Stimulated activated CD4-positive, alpha-beta T cell treated with anti-CD3 and anti-CD28 coated beads, Interleukin-4, amount 100 ng/mL, for 48 hours (primary cell): ENCODE data around the gene PAQR8.
A peak's percentile ranks its signal among the peaks of the same experiment; 100 is the strongest.
"Not testable (repeated sequence)": the region's sequence is repeated elsewhere in the genome, so short reads cannot be mapped to it uniquely, and the experiment has no call there.

Source experiments
- DNase-seq, 2 donors: peaks; one replicate each; pipeline ENCODE4 v3.0.0-alpha.2; 2020; ENCODE audit warnings: low read depth in 2 of 2

PAQR8 gene

GRCh38 chr6:52410979-52411378 is 49.0 kb downstream of the PAQR8 start:
- DNase-seq, result no peak

GRCh38 chr6:52411911-52412310 is 50.0 kb downstream of the PAQR8 start:
- DNase-seq, result no peak

GRCh38 chr6:52415333-52415732 is 53.4 kb downstream of the PAQR8 start:
- no peak for DNase-seq

GRCh38 chr6:52415917-52416628 is 54.1 kb downstream of the PAQR8 start:
- DNase-seq, result no peak

DNA sequence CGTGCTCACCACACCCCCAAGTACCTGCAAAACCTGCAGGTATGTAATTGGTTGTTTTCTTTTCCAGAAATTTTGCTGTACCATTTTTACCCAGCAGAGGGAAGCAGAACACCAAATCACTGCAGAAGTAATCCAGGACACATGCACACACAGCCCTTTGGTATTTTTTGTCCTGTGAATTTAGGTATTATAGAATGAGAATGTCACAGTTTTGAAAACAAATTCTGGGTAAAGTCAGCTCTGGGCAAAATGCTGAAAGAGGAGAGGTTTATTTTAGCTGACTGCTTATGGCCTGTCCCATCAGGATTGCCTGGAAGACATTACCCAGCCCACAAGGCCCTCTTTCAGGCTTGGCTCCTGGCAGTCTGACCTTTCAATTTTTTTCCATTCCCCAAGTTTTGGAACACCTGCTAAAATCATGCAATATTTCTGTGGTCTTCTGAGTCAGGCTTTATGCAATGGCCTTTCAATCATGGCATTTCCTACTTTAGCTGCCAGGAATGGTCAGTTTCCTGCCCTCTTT is 54.7 kb downstream of the PAQR8 start:
- DNase-seq, result peak in 1 of 2 donors; percentile 15

DNA sequence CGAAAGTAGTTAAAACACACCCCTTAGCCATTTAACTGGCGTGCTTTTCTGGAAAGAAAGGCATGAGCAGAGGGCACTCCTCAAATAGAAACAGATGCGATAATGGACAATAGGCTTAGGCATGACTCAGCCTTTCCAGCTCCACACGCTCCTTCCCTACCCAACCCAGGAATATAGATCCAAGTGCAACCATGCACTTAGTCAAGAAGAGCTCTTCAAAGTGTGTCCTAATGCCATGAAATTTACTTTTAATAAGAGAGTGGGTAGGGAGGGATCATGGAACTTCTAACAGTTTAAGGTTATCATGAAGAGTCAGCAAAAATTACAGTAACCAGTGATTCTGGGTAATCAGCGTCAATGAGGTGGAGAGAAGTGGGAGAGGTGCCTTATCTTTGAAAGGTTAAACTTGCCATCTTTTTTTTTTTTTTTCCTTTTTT is 55.7 kb downstream of the PAQR8 start:
- no peak for DNase-seq

- no peak for DNase-seq
Observed at GRCh38 chr6:52418606-52419005, 56.7 kb downstream of the PAQR8 start.

- DNase-seq, result peak; percentile 97 to 98
Observed at GRCh38 chr6:52419809-52420667, 58.1 kb downstream of the PAQR8 start, which contains the start of gene EFHC1. Gene EFHC1, plus strand, starts transcription at chr6:52420342. Its CDS starts 69 bp downstream, at chr6:52420411.

GRCh38 chr6:52420668-52421358 is 58.9 kb downstream of the PAQR8 start:
- DNase-seq, result no peak

GRCh38 chr6:52422156-52422555 is 60.2 kb downstream of the PAQR8 start:
- DNase-seq, result no peak

DNA sequence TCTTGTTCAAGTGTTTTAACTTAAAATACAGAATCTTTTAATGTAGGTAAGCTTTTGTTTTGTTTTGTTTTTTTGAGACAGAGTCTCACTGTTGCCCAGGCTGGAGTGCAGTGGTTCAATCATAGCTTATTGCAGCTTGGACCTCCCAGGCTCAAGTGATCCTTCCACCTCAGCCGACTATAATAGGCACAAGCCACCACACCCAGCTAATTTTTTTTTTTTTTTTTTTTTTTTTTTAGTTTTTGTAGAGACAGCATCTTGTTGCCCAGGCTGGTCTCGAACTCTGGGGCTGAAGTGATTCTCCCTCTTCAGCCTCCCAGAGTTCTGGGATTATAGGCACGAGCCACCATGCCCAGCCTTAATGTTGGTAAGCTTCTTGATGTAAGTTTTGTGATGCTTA is 61.5 kb downstream of the PAQR8 start:
- DNase-seq, result no peak

DNA sequence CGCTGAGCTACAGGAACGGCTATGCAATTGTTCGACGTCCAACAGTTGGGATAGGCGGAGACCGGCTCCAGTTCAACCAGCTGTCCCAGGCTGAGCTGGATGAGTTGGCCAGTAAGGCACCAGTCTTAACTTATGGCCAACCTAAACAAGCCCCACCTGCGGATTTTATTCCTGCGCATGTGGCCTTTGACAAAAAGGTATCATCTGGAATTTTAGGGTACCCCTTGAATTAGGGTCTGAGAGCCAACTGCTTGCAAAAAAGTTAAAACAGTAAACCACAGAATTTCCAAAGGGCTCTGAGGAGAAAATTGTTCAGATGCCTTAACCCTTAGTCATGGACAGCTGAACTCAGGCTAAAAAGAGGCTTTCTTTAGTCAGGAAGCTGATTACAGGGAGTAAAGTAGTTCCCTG is 62.0 kb downstream of the PAQR8 start:
- no peak for DNase-seq

DNA sequence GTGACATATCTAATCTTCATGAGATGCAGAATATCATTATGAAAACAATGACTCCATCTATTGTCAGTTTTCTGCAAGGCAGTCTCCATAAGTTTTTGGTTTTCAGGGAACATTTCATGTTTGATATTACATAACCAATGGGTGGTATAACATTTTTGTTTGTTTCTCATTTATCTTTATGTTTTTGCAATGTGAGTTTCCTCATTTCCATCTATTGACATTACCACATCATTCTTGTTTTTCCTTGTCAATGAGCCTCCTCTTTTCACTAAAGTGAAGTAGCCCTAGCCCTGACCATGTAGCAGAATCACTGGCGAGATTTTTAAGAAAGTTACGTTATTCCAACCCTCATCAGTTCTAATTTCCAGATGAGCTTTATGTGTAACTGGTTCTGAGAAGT is 62.6 kb downstream of the PAQR8 start:
- DNase-seq, result no peak

GRCh38 chr6:52426667-52427066 is 64.7 kb downstream of the PAQR8 start:
- DNase-seq, result no peak

- DNase-seq, result not testable (repeated sequence)
Observed at GRCh38 chr6:52433294-52433693, 71.3 kb downstream of the PAQR8 start.

GRCh38 chr6:52435345-52435744 is 73.4 kb downstream of the PAQR8 start:
- DNase-seq, result no peak

DNA sequence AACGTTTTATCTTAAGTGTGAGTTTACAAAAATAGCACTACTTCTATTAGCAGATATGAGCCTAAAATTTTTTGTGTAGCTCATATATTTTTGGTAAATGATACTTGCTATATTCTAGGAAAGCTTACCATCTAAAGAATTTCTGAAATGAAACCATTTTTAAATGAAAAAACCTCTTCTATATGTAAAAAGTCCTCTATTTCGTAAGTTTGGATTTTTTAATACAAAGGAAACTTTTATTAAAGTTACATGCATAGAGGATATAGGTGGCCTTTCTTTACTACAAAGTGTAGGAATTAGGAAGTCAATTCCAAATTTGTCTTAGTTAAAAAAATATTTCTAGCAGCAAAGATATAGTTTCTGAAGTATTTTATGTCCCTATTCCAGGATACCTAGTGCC is 77.0 kb downstream of the PAQR8 start:
- DNase-seq, result no peak

- no peak for DNase-seq
Observed at GRCh38 chr6:52454556-52454955, 92.6 kb downstream of the PAQR8 start.

GRCh38 chr6:52457096-52457495 is 95.1 kb downstream of the PAQR8 start:
- no peak for DNase-seq
